ENCODE measurements around the gene MZT2A.
"Not testable (repeated sequence)": the region's sequence is repeated elsewhere in the genome, so short reads cannot be mapped to it uniquely, and the experiment has no call there.

DNA sequence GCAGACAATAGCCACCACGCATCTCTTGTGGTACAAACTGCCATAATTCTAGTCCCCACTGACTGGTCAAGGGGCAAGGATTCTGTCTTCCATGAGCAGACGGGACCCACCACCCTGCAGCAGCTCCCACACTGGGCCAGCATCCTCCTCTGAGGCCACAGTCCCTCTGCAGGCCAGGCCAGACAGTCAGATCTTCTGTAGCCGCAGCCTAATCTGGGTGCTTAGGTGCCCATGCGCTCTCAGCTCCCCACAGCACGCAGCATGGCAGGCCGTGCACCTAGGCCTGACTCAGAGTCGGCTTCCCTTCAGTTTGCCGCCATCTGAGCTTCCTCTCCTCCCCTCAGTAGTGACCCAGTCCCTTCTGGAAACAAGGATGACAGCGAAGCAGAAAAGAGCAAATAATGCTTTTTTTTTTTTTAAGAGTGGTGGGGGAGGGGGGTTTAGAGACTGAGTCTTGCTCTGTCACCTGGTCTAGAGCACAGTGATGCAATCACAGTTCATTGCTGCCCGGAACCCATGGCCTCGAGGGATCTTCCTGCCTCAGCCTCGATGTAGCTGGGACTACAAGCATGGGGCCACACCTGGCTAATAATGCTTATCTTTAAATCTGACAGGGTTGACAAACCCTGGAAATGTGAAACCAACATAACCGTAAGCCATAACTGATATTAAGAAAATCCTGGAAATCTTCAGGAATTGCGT, 5.8 kb downstream of the MZT2A start:
- TF ChIP-seq POLR2A (IDR thresholded peaks at IDR 0.05): not testable (repeated sequence)
- TF ChIP-seq, protein P1, sequence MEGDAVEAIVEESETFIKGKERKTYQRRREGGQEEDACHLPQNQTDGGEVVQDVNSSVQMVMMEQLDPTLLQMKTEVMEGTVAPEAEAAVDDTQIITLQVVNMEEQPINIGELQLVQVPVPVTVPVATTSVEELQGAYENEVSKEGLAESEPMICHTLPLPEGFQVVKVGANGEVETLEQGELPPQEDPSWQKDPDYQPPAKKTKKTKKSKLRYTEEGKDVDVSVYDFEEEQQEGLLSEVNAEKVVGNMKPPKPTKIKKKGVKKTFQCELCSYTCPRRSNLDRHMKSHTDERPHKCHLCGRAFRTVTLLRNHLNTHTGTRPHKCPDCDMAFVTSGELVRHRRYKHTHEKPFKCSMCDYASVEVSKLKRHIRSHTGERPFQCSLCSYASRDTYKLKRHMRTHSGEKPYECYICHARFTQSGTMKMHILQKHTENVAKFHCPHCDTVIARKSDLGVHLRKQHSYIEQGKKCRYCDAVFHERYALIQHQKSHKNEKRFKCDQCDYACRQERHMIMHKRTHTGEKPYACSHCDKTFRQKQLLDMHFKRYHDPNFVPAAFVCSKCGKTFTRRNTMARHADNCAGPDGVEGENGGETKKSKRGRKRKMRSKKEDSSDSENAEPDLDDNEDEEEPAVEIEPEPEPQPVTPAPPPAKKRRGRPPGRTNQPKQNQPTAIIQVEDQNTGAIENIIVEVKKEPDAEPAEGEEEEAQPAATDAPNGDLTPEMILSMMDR (IDR thresholded peaks at IDR 0.05 in 4 of 5, conservative IDR thresholded peaks at IDR 0.05 in 1 of 5): not testable (repeated sequence)
